ENCODE results near the gene SLC25A23. TPM values are rescaled to one million over a fixed set of nuclear protein-coding genes. Genes with fewer than 3 reads are reported as not detected.

The SLC25A23 gene
- total and polyA plus RNA-seq, 2 of the 8 experiments (the other 6 are each of a cell fraction or from before 2014, with no cell fraction given), result 18.0 to 48.1 TPM

- Histone ChIP-seq H3K27ac (ENCODE audit: low read depth, low read length) (no peak overlapping the region), H2BK5ac (ENCODE audit: low read depth, low read length) (no peak overlapping the region), H4K5ac (ENCODE audit: insufficient read length, low read depth, low read length) (no peak overlapping the region), H4K91ac (replicated peaks; ENCODE audit: insufficient read length, low read length) (no peak overlapping the region), H4K20me1 (replicated peaks in 1 of 2; ENCODE audit: control insufficient read depth in 1 of 2, insufficient read depth in 2 of 2, low read length in 2 of 2) (no peaks in the 10 kb centered on the region), H3K4me3 (ENCODE audit: extremely low read depth in 1 of 4, insufficient read depth in 2 of 4, low read depth in 3 of 4, low read length in 4 of 4) (no peak overlapping the region), H3K4me1 (replicated peaks in 1 of 4; ENCODE audit: control insufficient read depth in 3 of 4, insufficient read depth in 4 of 4, low read length in 3 of 4) (no peaks in the 10 kb centered on the region), H2AFZ (ENCODE audit: low read length) (no peak overlapping the region), H3K56ac (replicated peaks; ENCODE audit: insufficient read length, low read depth, low read length) (no peak overlapping the region), H3K4ac (replicated peaks; ENCODE audit: insufficient read length, low read depth, low read length) (no peak overlapping the region), H2BK15ac (ENCODE audit: low read length) (no peak overlapping the region), H2BK12ac (ENCODE audit: low read depth, low read length) (no peak overlapping the region), H3K14ac (ENCODE audit: insufficient read length) (no peak overlapping the region), H3K18ac (ENCODE audit: extremely low read depth, low read length) (no peak overlapping the region), H3K79me2 (ENCODE audit: control insufficient read depth in 1 of 2, insufficient read depth in 2 of 2, low read length in 2 of 2) (no peaks in the 10 kb centered on the region), H3K23ac (ENCODE audit: insufficient read length) (no peak overlapping the region), H2BK20ac (ENCODE audit: low read length) (no peak overlapping the region), H3K4me2 (ENCODE audit: insufficient read depth in 1 of 2, low read depth in 2 of 2, low read length in 2 of 2) (no peak overlapping the region), H3K36me3 (ENCODE audit: control insufficient read depth in 2 of 4, insufficient read depth in 4 of 4, low read length in 3 of 4) (peaks cover 0 to 5% (median under 1%) of the 10 kb centered on the region in 4 experiments; a peak in 1 of 8 replicates), H3K9me3 (ENCODE audit: insufficient read depth in 2 of 2, low read depth in 1 of 2, low read length in 1 of 2) (no peaks in the 10 kb centered on the region), H2BK120ac (replicated peaks; ENCODE audit: low read depth, low read length) (no peak overlapping the region), H3K9ac (replicated peaks in 1 of 4; ENCODE audit: extremely low read depth in 1 of 4, low read depth in 3 of 4, low read length in 3 of 4) (no peak overlapping the region), H4K8ac (ENCODE audit: extremely low read depth, insufficient read depth, low read length) (no peak overlapping the region), H2AK5ac (ENCODE audit: low read depth, low read length) (no peak overlapping the region), H3K23me2 (ENCODE audit: low read depth, low read length) (no peaks in the 10 kb centered on the region), H3K79me1 (ENCODE audit: low read depth, low read length) (no peaks in the 10 kb centered on the region), H3K27me3 (replicated peaks in 1 of 4; ENCODE audit: control insufficient read depth in 3 of 4, extremely low read depth in 1 of 4, insufficient read depth in 3 of 4, low read length in 3 of 4) (peaks cover 0 to 2% (median 0%) of the 10 kb centered on the region in 4 experiments; a peak in 1 of 7 replicates)
- FAIRE-seq (no peak), DNase-seq (ENCODE audit: low read depth in 1 of 2, low spot score in 2 of 2) (no peak)
- POLR2A ChIA-PET (ENCODE audit: partially characterized antibody), result interaction anchor here (0.7 to 2.4 kb wide), 3 partner anchors 9 to 21 kb away, joined by 3 to 7 read pairs (median 4); partner anchors contain the start of gene TUBB4A
- TF ChIP-seq SAP30 (IDR thresholded peaks at IDR 0.05; ENCODE audit: insufficient read depth, insufficient replicate concordance, low read length), result no peak
- TF ChIP-seq POLR2A (IDR thresholded peaks at IDR 0.05; ENCODE audit: control extremely low read depth in 1 of 2, low read depth in 2 of 2, low read length in 2 of 2), result no peak
- TF ChIP-seq SIX5 (IDR thresholded peaks at IDR 0.05; ENCODE audit: low read depth, low read length), result no peak
- TF ChIP-seq BRCA1 (IDR thresholded peaks at IDR 0.05; ENCODE audit: low read depth, low read length), result no peak
- TF ChIP-seq E2F6 (IDR thresholded peaks at IDR 0.05), result no peak
- no peak for TF ChIP-seq ATF3 (IDR thresholded peaks at IDR 0.05; ENCODE audit: insufficient read depth, low read depth, low read length)
- no peak for TF ChIP-seq SP4 (IDR thresholded peaks at IDR 0.05; ENCODE audit: low read length)
- TF ChIP-seq KDM4A (IDR thresholded peaks at IDR 0.05; ENCODE audit: low read depth, low read length, severe bottlenecking), result no peak
- no peak for TF ChIP-seq CTBP2 (IDR thresholded peaks at IDR 0.05; ENCODE audit: borderline replicate concordance, insufficient read depth, insufficient read length, low read length)
- no peak for TF ChIP-seq KDM5A (IDR thresholded peaks at IDR 0.05; ENCODE audit: low read length)
- TF ChIP-seq SUZ12 (IDR thresholded peaks at IDR 0.05; ENCODE audit: low read length), result no peak
- 72% methylated on average over 4 of the region's 4 CpGs; no CpG with 5 or more reads in 1 of the 2 experiments for WGBS, 2 experiments (ENCODE audit: extremely low coverage in 1 of 2, insufficient coverage in 1 of 2, insufficient read length in 1 of 2, insufficient replicate concordance in 2 of 2, low coverage in 1 of 2, low lambda C conversion rate in 2 of 2, missing lambda C conversion rate in 1 of 2)
- CTCF ChIA-PET (ENCODE audit: partially characterized antibody), result interaction anchor here (0.6 to 2.3 kb wide), 6 partner anchors 8 to 232 kb away, joined by 3 to 26 read pairs (median 3); partner anchors contain the start of gene DENND1C
These were observed 32.4 kb upstream of the SLC25A23 start for GRCh38 chr19:6491802-6492592.
